HEK293 (cell line): ENCODE results near the gene TMEM243.

Experiments
- CTCF ChIP-seq: fragments of 450-650 bp; formaldehyde crosslinking; IDR thresholded peaks from 2 replicates; pipeline ENCODE4 v1.5.1; 2016; ENCODE audit warnings: missing biosample characterization, missing genetic modification characterization
- GLIS1 ChIP-seq: fragments of 450-650 bp; formaldehyde crosslinking; IDR thresholded peaks from 2 replicates; pipeline ENCODE4 v1.5.1; 2016; ENCODE audit warnings: missing biosample characterization, missing genetic modification characterization
- GLIS2 ChIP-seq: fragments of 450-650 bp; formaldehyde crosslinking; IDR thresholded peaks from 2 replicates; pipeline ENCODE4 v1.5.1; 2016; ENCODE audit warnings: missing biosample characterization, missing genetic modification characterization
- RBAK ChIP-seq: fragments of 450-650 bp; formaldehyde crosslinking; IDR thresholded peaks from 2 replicates; pipeline ENCODE4 v1.5.1; 2016; ENCODE audit warnings: missing biosample characterization, missing genetic modification characterization
- ZBTB21 ChIP-seq: fragments of 450-650 bp; formaldehyde crosslinking; IDR thresholded peaks from 2 replicates; pipeline ENCODE4 v1.5.1; 2017; ENCODE audit warnings: missing biosample characterization, missing genetic modification characterization
- ZBTB44 ChIP-seq: fragments of 450-650 bp; IDR thresholded peaks from 2 replicates; pipeline ENCODE4 v1.5.1; 2018; ENCODE audit warnings: missing biosample characterization, mild to moderate bottlenecking, missing genetic modification characterization
- ZNF155 ChIP-seq: fragments of 450-650 bp; formaldehyde crosslinking; IDR thresholded peaks from 2 replicates; pipeline ENCODE4 v1.5.1; 2016; ENCODE audit warnings: missing biosample characterization, missing genetic modification characterization
- ZNF19 ChIP-seq: fragments of 450-650 bp; formaldehyde crosslinking; IDR thresholded peaks from 2 replicates; pipeline ENCODE4; 2016; ENCODE audit warnings: missing biosample characterization, missing genetic modification characterization, low read depth
- ZNF23 ChIP-seq: fragments of 450-650 bp; formaldehyde crosslinking; IDR thresholded peaks from 2 replicates; pipeline ENCODE4 v1.5.1; 2016; ENCODE audit warnings: missing biosample characterization, missing genetic modification characterization, borderline replicate concordance
- ZNF335 ChIP-seq: fragments of 450-650 bp; formaldehyde crosslinking; conservative IDR thresholded peaks from 2 replicates; pipeline ENCODE4 v1.5.1; 2016; ENCODE audit warnings: missing biosample characterization, missing genetic modification characterization
- ZNF560 ChIP-seq: fragments of 450-650 bp; formaldehyde crosslinking; IDR thresholded peaks from 2 replicates; pipeline ENCODE4 v1.5.1; 2017; ENCODE audit warnings: missing biosample characterization, missing genetic modification characterization, borderline replicate concordance
- ZNF670 ChIP-seq: fragments of 450-650 bp; formaldehyde crosslinking; IDR thresholded peaks from 2 replicates; pipeline ENCODE4 v1.5.1; 2016; ENCODE audit warnings: missing biosample characterization, missing genetic modification characterization, low read depth
- ZNF776 ChIP-seq: fragments of 450-650 bp; formaldehyde crosslinking; IDR thresholded peaks from 2 replicates; pipeline ENCODE4 v1.5.0; 2017; ENCODE audit warnings: missing biosample characterization, missing genetic modification characterization, borderline replicate concordance
- ZSCAN18 ChIP-seq: fragments of 450-650 bp; formaldehyde crosslinking; IDR thresholded peaks from 2 replicates; pipeline ENCODE4 v1.5.1; 2016; ENCODE audit warnings: missing biosample characterization, missing genetic modification characterization

GRCh38 chr7:87188930-87189329 lies 30.6 kb downstream of the TMEM243 start:
- no peak for TF ChIP-seq ZBTB44 (tag by site-specific recombination)
- no peak for TF ChIP-seq GLIS2 (tag by site-specific recombination)
- TF ChIP-seq ZSCAN18 (tag by site-specific recombination) = no peak
- TF ChIP-seq ZNF670 (tag by site-specific recombination) = no peak
- TF ChIP-seq CTCF (tag by site-specific recombination) = no peak
- no peak for TF ChIP-seq RBAK (tag by site-specific recombination)
- TF ChIP-seq ZNF776 (tag by site-specific recombination) = no peak
- no peak for TF ChIP-seq ZNF155 (tag by site-specific recombination)
- TF ChIP-seq GLIS1 (tag by site-specific recombination) = no peak
- TF ChIP-seq ZNF19 (tag by site-specific recombination) = no peak
- TF ChIP-seq ZNF335 = no peak
- no peak for TF ChIP-seq ZNF23 (tag by site-specific recombination)
- no peak for TF ChIP-seq ZBTB21
- TF ChIP-seq ZNF560 (tag by site-specific recombination) = no peak
